Lung (tissue), 12 donors: ENCODE results near the gene FAM98C. TPM values are rescaled to one million over a fixed set of nuclear protein-coding genes. Genes with fewer than 3 reads are reported as not detected.
"Not testable (repeated sequence)": the region's sequence is repeated elsewhere in the genome, so short reads cannot be mapped to it uniquely, and the experiment has no call there.

Experiments used
- ATAC-seq: fragments of 200-7000 bp; cut with Tn5 transposase; one replicate; pipeline ENCODE4 v1.9.1; 2020; ENCODE audit warnings: moderate number of reproducible peaks; ENCODE audit not compliant: insufficient read depth, low FRiP score
- DNase-seq, 3 donors: peaks; one replicate each; pipeline ENCODE4 v3.0.0-alpha.2; 2013 to 2017
- H3K27ac ChIP-seq, 2 donors: one replicate each; pipeline ENCODE4 v1.5.1; 2013; ENCODE audit warnings: mild to moderate bottlenecking in 2 of 2, moderate library complexity in 2 of 2, control low read depth in 1 of 2, inconsistent platforms in 1 of 2, low read depth in 1 of 2, low read length in 1 of 2
- H3K27me3 ChIP-seq, 3 donors: one replicate each; pipeline ENCODE4 v1.5.1; 2013; ENCODE audit warnings: low read length in 2 of 3; ENCODE audit not compliant: control insufficient read depth in 3 of 3, insufficient read depth in 3 of 3
- H3K36me3 ChIP-seq, 4 donors: one replicate each; pipeline ENCODE4 v1.5.1; 2013; ENCODE audit warnings: low read length in 4 of 4, mild to moderate bottlenecking in 1 of 4, moderate library complexity in 1 of 4; ENCODE audit not compliant: control insufficient read depth in 4 of 4, insufficient read depth in 4 of 4
- H3K4me1 ChIP-seq, 5 donors: one replicate each; pipeline ENCODE4 v1.5.1; 2013; ENCODE audit warnings: low read length in 5 of 5, mild to moderate bottlenecking in 2 of 5, moderate library complexity in 1 of 5; ENCODE audit not compliant: control insufficient read depth in 5 of 5, insufficient read depth in 5 of 5
- H3K4me3 ChIP-seq: one replicate; pipeline ENCODE4 v1.5.1; 2013; ENCODE audit warnings: mild to moderate bottlenecking, control low read depth, moderate library complexity
- H3K9ac ChIP-seq, 2 donors: one replicate each; pipeline ENCODE4 v1.5.1; 2013; ENCODE audit warnings: low read length in 2 of 2, control low read depth in 1 of 2; ENCODE audit not compliant: insufficient read depth in 1 of 2
- H3K9me3 ChIP-seq, 4 donors: one replicate each; pipeline ENCODE4 v1.5.1; 2013; ENCODE audit warnings: low read length in 3 of 4, mild to moderate bottlenecking in 1 of 4, moderate library complexity in 1 of 4; ENCODE audit not compliant: control insufficient read depth in 4 of 4, insufficient read depth in 3 of 4
- CTCF ChIP-seq: IDR thresholded peaks from 2 replicates; pipeline ENCODE4 v1.5.1; 2012; ENCODE audit warnings: mild to moderate bottlenecking; ENCODE audit errors: control extremely low read depth, extremely low read depth
- WGBS, 2 donors: extraction: QIAGEN DNeasy Blood & Tissue Kit; methylation state at CpG; one replicate each; pipeline ENCODE4 v1.1.7; 2013; 5-methylcytosine and 5-hydroxymethylcytosine counted together
- polyA plus RNA-seq, 2 donors: library from polyadenylated mRNA; stranded (reverse); fragments of 200-250 nt; gene quantifications; one replicate each; pipeline ENCODE4 v1.2.1, GENCODE V29; 2013
- total RNA-seq, 2 donors: library from RNA; depleted of rRNA in 1 of 2; stranded (reverse); fragments of >200 nt in 1 of 2; gene quantifications; one replicate each; pipeline ENCODE4 v1.2.1, GENCODE V29; 2014 to 2021
- donor health status: control.
- donor health status: control.
- donor health status: Bipolar disorder and iron deficiency.
- donor health status: healthy.
- donor health status: DM: yes; HTN: yes; CAD: no.

The FAM98C gene
- total and polyA plus RNA-seq, 4 donors, result 13.1 to 22.0 (median 20.2) TPM

- ATAC-seq, result peak; percentile 91
- H3K4me3 ChIP-seq, result peak overlapping the region; percentile 68
- TF ChIP-seq CTCF, result no peak
- DNase-seq, result peak; percentile 80 to 86 (median 81)
- no peaks in the 10 kb centered on the region for H3K9me3 ChIP-seq
- H3K27ac ChIP-seq, result no peak overlapping the region
- peaks cover 0 to 12% (median 0%) of the 10 kb centered on the region in 5 donors for H3K4me1 ChIP-seq
- H3K36me3 ChIP-seq, result no peaks in the 10 kb centered on the region
- 0 to 1% methylated on average over 31 to 37 of the region's 37 CpGs for WGBS, 2 donors
- H3K27me3 ChIP-seq, result peaks cover 0 to 28% (median 12%) of the 10 kb centered on the region in 3 donors
- no peak overlapping the region for H3K9ac ChIP-seq
Observed at GRCh38 chr19:38361633-38362075, 41.2 kb upstream of the FAM98C start.

GRCh38 chr19:38362076-38362945 is 40.6 kb upstream of the FAM98C start:
- DNase-seq (peak; percentile 55 to 66 (median 58)), ATAC-seq (peak; percentile 74)
- 2% methylated on average over 60 to 68 of the region's 68 CpGs for WGBS, 2 donors
- Histone ChIP-seq H3K4me1 (peaks cover 0 to 12% (median 0%) of the 10 kb centered on the region in 5 donors), H3K4me3 (peak overlapping the region; percentile 68), H3K36me3 (no peaks in the 10 kb centered on the region), H3K9me3 (no peaks in the 10 kb centered on the region), H3K27me3 (peaks cover 0 to 28% (median 12%) of the 10 kb centered on the region in 3 donors), H3K27ac (peak overlapping the region in 1 of 2 donors; percentile 44), H3K9ac (no peak overlapping the region)
- TF ChIP-seq CTCF, result no peak

- not testable (repeated sequence) for H3K36me3 ChIP-seq, H3K9me3 ChIP-seq, H3K27ac ChIP-seq, H3K9ac ChIP-seq, H3K4me3 ChIP-seq, DNase-seq, ATAC-seq
- 82% methylated on average over 14 of the region's 16 CpGs for WGBS, 2 donors
- peaks cover 0 to 25% (median 12%) of the 10 kb centered on the region in 3 donors for H3K27me3 ChIP-seq
- H3K4me1 ChIP-seq, result peaks cover 0 to 12% (median 0%) of the 10 kb centered on the region in 5 donors
Observed at GRCh38 chr19:38362946-38363688, 39.8 kb upstream of the FAM98C start.

- 72 to 78% methylated on average over 12 of the region's 12 CpGs for WGBS, 2 donors
- H3K27ac ChIP-seq, result no peak overlapping the region
- no peak overlapping the region for H3K9ac ChIP-seq
- peaks cover 0 to 5% (median 3%) of the 10 kb centered on the region in 3 donors for H3K27me3 ChIP-seq
- ATAC-seq, result no peak
- DNase-seq, result no peak
- no peak overlapping the region for H3K4me3 ChIP-seq
- peaks cover 0 to 7% (median 0%) of the 10 kb centered on the region in 5 donors for H3K4me1 ChIP-seq
- no peak for TF ChIP-seq CTCF
- no peaks in the 10 kb centered on the region for H3K9me3 ChIP-seq
- H3K36me3 ChIP-seq, result no peaks in the 10 kb centered on the region
Observed at GRCh38 chr19:38367041-38367440, 35.9 kb upstream of the FAM98C start.
